GF-D8 (cell line): Measurements from ENCODE around the gene PMAIP1.
"Not testable (repeated sequence)": the region's sequence is repeated elsewhere in the genome, so short reads cannot be mapped to it uniquely, and the experiment has no call there.

Experiments
- DNase-seq: peaks from one replicate; lab custom pipeline; 2025; lab: John Stamatoyannopoulos, UW

The PMAIP1 gene

GRCh38 chr18:59899298-59900221 lies at the start of gene PMAIP1:
Gene PMAIP1, plus strand, starts transcription at chr18:59899996. Its CDS starts 182 bp downstream, at chr18:59900178.
- DNase-seq: peak; percentile 79

- DNase-seq: no peak
These were observed 47.9 kb upstream of the PMAIP1 start for GRCh38 chr18:59851784-59852399.

GRCh38 chr18:59852548-59852947 lies 47.2 kb upstream of the PMAIP1 start:
- DNase-seq: no peak

GRCh38 chr18:59853380-59853779 lies 46.4 kb upstream of the PMAIP1 start:
- no peak for DNase-seq

- not testable (repeated sequence) for DNase-seq
These were observed 45.8 kb upstream of the PMAIP1 start for GRCh38 chr18:59853988-59854387.

- no peak for DNase-seq
These were observed 38.8 kb upstream of the PMAIP1 start for GRCh38 chr18:59861009-59861408.

GRCh38 chr18:59861963-59862819 lies 37.6 kb upstream of the PMAIP1 start:
- DNase-seq: peak; percentile 64

GRCh38 chr18:59865241-59865986 lies 34.4 kb upstream of the PMAIP1 start:
- DNase-seq: peak; percentile 80

- DNase-seq: no peak
These were observed 33.1 kb upstream of the PMAIP1 start for GRCh38 chr18:59866551-59867269.

- no peak for DNase-seq
These were observed 32.3 kb upstream of the PMAIP1 start for GRCh38 chr18:59867337-59868104.

GRCh38 chr18:59870623-59871130 lies 29.1 kb upstream of the PMAIP1 start:
- no peak for DNase-seq

GRCh38 chr18:59871711-59872362 lies 28.0 kb upstream of the PMAIP1 start:
- no peak for DNase-seq

GRCh38 chr18:59873641-59874040 lies 26.2 kb upstream of the PMAIP1 start:
- DNase-seq: no peak

GRCh38 chr18:59874166-59874565 lies 25.6 kb upstream of the PMAIP1 start:
- DNase-seq: no peak

GRCh38 chr18:59876310-59876626 lies 23.5 kb upstream of the PMAIP1 start:
- no peak for DNase-seq

GRCh38 chr18:59877361-59877760 lies 22.4 kb upstream of the PMAIP1 start:
- peak; percentile 96 for DNase-seq

GRCh38 chr18:59878644-59879043 lies 21.2 kb upstream of the PMAIP1 start:
- no peak for DNase-seq

- peak; percentile 74 for DNase-seq
These were observed 17.8 kb upstream of the PMAIP1 start for GRCh38 chr18:59881728-59882656.
